Activated CD8-positive, alpha-beta T cell treated with anti-CD3 and anti-CD28 coated beads for 36 hours (primary cell): Measurements from ENCODE around the gene CLDN24. TPM values are rescaled to one million over a fixed set of nuclear protein-coding genes. Genes with fewer than 3 reads are reported as not detected.

Experiments
- ATAC-seq: fragments of 200-7000 bp; cut with Tn5 transposase; one replicate; pipeline ENCODE4 v1.10.0; 2021; ENCODE audit warnings: mild to moderate bottlenecking, moderate library complexity
- CTCF ChIA-PET: fragments of 350-600 bp; sonication (Branson Sonifier 250); formaldehyde crosslinking; loops from one replicate; lab custom pipeline; 2021; ENCODE audit warnings: antibody characterized with exemption; lab: Charles Lee
- POLR2A ChIA-PET: fragments of 350-600 bp; sonication (Branson Sonifier 250); formaldehyde crosslinking; loops from one replicate; lab custom pipeline; 2021; ENCODE audit warnings: antibody characterized with exemption; lab: Charles Lee
- DNase-seq: peaks from one replicate; pipeline ENCODE4 v3.0.0-alpha.2; 2020
- H3K27ac Mint-ChIP-seq: one replicate; pipeline ENCODE4 v1.8.0; 2021; ENCODE audit warnings: mild to moderate bottlenecking, mixed read lengths
- H3K27me3 Mint-ChIP-seq: one replicate; pipeline ENCODE4 v1.8.0; 2021; ENCODE audit warnings: mixed read lengths
- H3K36me3 Mint-ChIP-seq: one replicate; pipeline ENCODE4 v1.8.0; 2021; ENCODE audit warnings: low read depth, mixed read lengths
- H3K4me1 Mint-ChIP-seq: one replicate; pipeline ENCODE4 v1.8.0; 2021; ENCODE audit warnings: low read depth, mixed read lengths
- H3K4me3 Mint-ChIP-seq: one replicate; pipeline ENCODE4 v1.8.0; 2021; ENCODE audit warnings: mild to moderate bottlenecking, moderate library complexity, mixed read lengths
- H3K9me3 Mint-ChIP-seq: one replicate; pipeline ENCODE4 v1.8.0; 2021; ENCODE audit warnings: mixed read lengths
- CTCF ChIP-seq: fragments of 200-600 bp; IDR thresholded peaks from one replicate; pipeline ENCODE4 v1.8.0; 2022; ENCODE audit warnings: antibody characterized with exemption, mild to moderate bottlenecking
- intact Hi-C: fragments of 100-400 bp; cut with micrococcal nuclease; formaldehyde crosslinking; loops from one replicate; pipeline ENCODE4 v1.10.0; 2022
- total RNA-seq, 2 experiments: library from RNA; stranded (reverse); gene quantifications; one replicate each; pipeline ENCODE4 v1.2.3, GENCODE V29; 2021

Gene CLDN24
- total RNA-seq, 2 experiments from 2014 or later, result not detected

GRCh38 chr4:183342541-183343533 is 20.6 kb upstream of the CLDN24 start:
- ATAC-seq (peak; percentile 45), DNase-seq (no peak)
- H3K9me3 Mint-ChIP-seq, result no peaks in the 10 kb centered on the region
- CTCF ChIA-PET, result no interaction called here
- POLR2A ChIA-PET, result interaction anchor here (1.0 kb wide), 1 partner anchor 64 kb away, joined by 3 read pairs; no protein-coding TSS in a partner anchor
- H3K36me3 Mint-ChIP-seq, result no peaks in the 10 kb centered on the region
- intact Hi-C loops, result no loop called here
- no peak overlapping the region for H3K27ac Mint-ChIP-seq
- no peak for TF ChIP-seq CTCF
- no peaks in the 10 kb centered on the region for H3K4me1 Mint-ChIP-seq
- peaks cover 12% of the 10 kb centered on the region for H3K27me3 Mint-ChIP-seq
- no peak overlapping the region for H3K4me3 Mint-ChIP-seq

GRCh38 chr4:183337833-183338232 is 15.6 kb upstream of the CLDN24 start:
- ChIA-PET CTCF (no interaction called here), POLR2A (no interaction called here)
- H3K27ac Mint-ChIP-seq, result no peak overlapping the region
- no peak overlapping the region for H3K4me3 Mint-ChIP-seq
- no peaks in the 10 kb centered on the region for H3K36me3 Mint-ChIP-seq
- ATAC-seq, result no peak
- H3K9me3 Mint-ChIP-seq, result peaks cover 1% of the 10 kb centered on the region
- peaks cover 7% of the 10 kb centered on the region for H3K4me1 Mint-ChIP-seq
- intact Hi-C loops, result no loop called here
- peaks cover 19% of the 10 kb centered on the region for H3K27me3 Mint-ChIP-seq
- TF ChIP-seq CTCF, result no peak
- no peak for DNase-seq

- TF ChIP-seq CTCF, result no peak
- CTCF ChIA-PET, result no interaction called here
- ATAC-seq (no peak), DNase-seq (no peak)
- POLR2A ChIA-PET, result no interaction called here
- peaks cover 21% of the 10 kb centered on the region for H3K27me3 Mint-ChIP-seq
- peaks cover 1% of the 10 kb centered on the region for H3K9me3 Mint-ChIP-seq
- intact Hi-C loops, result no loop called here
- peaks cover 7% of the 10 kb centered on the region for H3K4me1 Mint-ChIP-seq
- H3K27ac Mint-ChIP-seq, result no peak overlapping the region
- no peak overlapping the region for H3K4me3 Mint-ChIP-seq
- H3K36me3 Mint-ChIP-seq, result no peaks in the 10 kb centered on the region
These were observed 15.1 kb upstream of the CLDN24 start for GRCh38 chr4:183337349-183337748.

GRCh38 chr4:183335369-183335940 is 13.2 kb upstream of the CLDN24 start:
- no peaks in the 10 kb centered on the region for H3K36me3 Mint-ChIP-seq
- H3K27ac Mint-ChIP-seq, result no peak overlapping the region
- peaks cover 1% of the 10 kb centered on the region for H3K9me3 Mint-ChIP-seq
- ATAC-seq (peak; percentile 72), DNase-seq (peak; percentile 19)
- peaks cover 18% of the 10 kb centered on the region for H3K27me3 Mint-ChIP-seq
- TF ChIP-seq CTCF, result no peak
- ChIA-PET POLR2A (interaction anchor here (1.0 kb wide), 1 partner anchor 11 kb away, joined by 3 read pairs; no protein-coding TSS in a partner anchor), CTCF (no interaction called here)
- H3K4me3 Mint-ChIP-seq, result no peak overlapping the region
- intact Hi-C loops, result no loop called here
- peaks cover 7% of the 10 kb centered on the region for H3K4me1 Mint-ChIP-seq

GRCh38 chr4:183333983-183334382 is 11.8 kb upstream of the CLDN24 start:
- H3K27ac Mint-ChIP-seq, result no peak overlapping the region
- ChIA-PET CTCF (no interaction called here), POLR2A (no interaction called here)
- intact Hi-C loops, result no loop called here
- ATAC-seq (no peak), DNase-seq (no peak)
- H3K36me3 Mint-ChIP-seq, result no peaks in the 10 kb centered on the region
- H3K27me3 Mint-ChIP-seq, result peaks cover 20% of the 10 kb centered on the region
- peaks cover 7% of the 10 kb centered on the region for H3K4me1 Mint-ChIP-seq
- no peak for TF ChIP-seq CTCF
- H3K4me3 Mint-ChIP-seq, result no peak overlapping the region
- peaks cover 1% of the 10 kb centered on the region for H3K9me3 Mint-ChIP-seq
